Breast epithelium (tissue), 4 donors: ENCODE results near the gene GLYR1. TPM values are rescaled to one million over a fixed set of nuclear protein-coding genes. Genes with fewer than 3 reads are reported as not detected.

Experiments used
- DNase-seq, 2 donors: peaks; one replicate each; pipeline ENCODE4 v3.0.0-alpha.2; 2019; ENCODE audit warnings: low spot score in 2 of 2
- H3K27ac ChIP-seq, 2 donors: fragments of 200-600 bp; sonication (generic) in 1 of 2; one replicate each; pipeline ENCODE4 v1.5.1; 2016 to 2019; ENCODE audit warnings: mild to moderate bottlenecking in 1 of 2
- H3K27me3 ChIP-seq, 2 donors: fragments of 200-600 bp; sonication (generic) in 1 of 2; one replicate each; pipeline versions ENCODE4 v1.5.1 to v1.6.0; 2017 to 2019; ENCODE audit warnings: control low read depth in 1 of 2, mild to moderate bottlenecking in 1 of 2
- H3K36me3 ChIP-seq: fragments of 200-600 bp; one replicate; pipeline ENCODE4 v1.5.1; 2019
- H3K4me1 ChIP-seq, 2 donors: fragments of 200-600 bp; sonication (generic); one replicate each; pipeline ENCODE4 v1.5.1; 2016 to 2019; ENCODE audit warnings: control low read depth in 1 of 2
- H3K4me3 ChIP-seq, 3 donors: fragments of 200-600 bp; sonication (generic); 1 replicate in 2 of 3; 2 replicates in 1 of 3; pipeline ENCODE4 v1.5.1; 2016 to 2019; ENCODE audit warnings: mild to moderate bottlenecking in 3 of 3, moderate library complexity in 2 of 3
- H3K9me3 ChIP-seq, 2 donors: fragments of 200-600 bp; sonication (generic) in 1 of 2; one replicate each; pipeline ENCODE4 v1.5.1; 2016 to 2019; ENCODE audit warnings: control low read depth in 1 of 2
- CTCF ChIP-seq, 3 donors: fragments of 450-650 bp; IDR thresholded peaks; one replicate each; pipeline ENCODE4 v1.5.1; 2016 to 2017; ENCODE audit warnings: antibody characterized with exemption in 3 of 3, mild to moderate bottlenecking in 3 of 3, moderate library complexity in 3 of 3
- POLR2A ChIP-seq: fragments of 450-650 bp; IDR thresholded peaks from one replicate; pipeline ENCODE4 v1.6.1; 2016; ENCODE audit warnings: antibody characterized with exemption, mild to moderate bottlenecking, moderate library complexity
- POLR2AphosphoS5 ChIP-seq, 3 donors: sonication (generic); formaldehyde crosslinking; IDR thresholded peaks; one replicate each; pipeline ENCODE4 v1.6.1; 2017; ENCODE audit warnings: antibody characterized with exemption in 3 of 3
- intact Hi-C: fragments of 100-400 bp; cut with DNase I; formaldehyde crosslinking; loops from one replicate; pipeline ENCODE4 v1.15.1; 2023; ENCODE audit warnings: low total_unique reads
- total RNA-seq, 3 donors: library from RNA; depleted of rRNA; stranded (reverse); fragments of >200 nt; gene quantifications; one replicate each; pipeline ENCODE4 v1.1.0, GENCODE V29; 2016

GLYR1 gene
- total RNA-seq, 3 donors from 2014 or later = 57.2 to 79.0 (median 58.1) TPM

GRCh38 chr16:4888428-4889135 lies 41.5 kb upstream of the GLYR1 start:
- TF ChIP-seq CTCF (IDR thresholded peaks at IDR 0.05) (no peak), POLR2A (no peak), POLR2AphosphoS5 (IDR thresholded peaks at IDR 0.05) (no peak)

GRCh38 chr16:4886151-4886550 lies 39.1 kb upstream of the GLYR1 start:
- Histone ChIP-seq H3K4me1 (peaks cover 0 to 5% of the 10 kb centered on the region in 2 donors), H3K27me3 (no peaks in the 10 kb centered on the region), H3K27ac (no peak overlapping the region), H3K4me3 (no peak overlapping the region), H3K36me3 (peaks cover 30% of the 10 kb centered on the region), H3K9me3 (no peaks in the 10 kb centered on the region)
- TF ChIP-seq CTCF (IDR thresholded peaks at IDR 0.05) (no peak), POLR2AphosphoS5 (IDR thresholded peaks at IDR 0.05) (no peak)
- intact Hi-C loops = no loop called here
- no peak for DNase-seq

More at GRCh38 chr16:4888428-4889135, 41.5 kb upstream of the GLYR1 start:
- intact Hi-C loops = no loop called here
- no peak overlapping the region for H3K4me3 ChIP-seq
- no peaks in the 10 kb centered on the region for H3K4me1 ChIP-seq
- no peak overlapping the region for H3K27ac ChIP-seq
- no peak for DNase-seq
- no peaks in the 10 kb centered on the region for H3K9me3 ChIP-seq
- H3K36me3 ChIP-seq = peaks cover 28% of the 10 kb centered on the region
- H3K27me3 ChIP-seq = no peaks in the 10 kb centered on the region

- H3K4me3 ChIP-seq = no peak overlapping the region
- intact Hi-C loops = no loop called here
- no peaks in the 10 kb centered on the region for H3K9me3 ChIP-seq
- TF ChIP-seq POLR2A = no peak
- TF ChIP-seq CTCF (IDR thresholded peaks at IDR 0.05) = no peak
- no peak for TF ChIP-seq POLR2AphosphoS5 (IDR thresholded peaks at IDR 0.05)
- DNase-seq = no peak
- H3K27me3 ChIP-seq = no peaks in the 10 kb centered on the region
- peaks cover 36% of the 10 kb centered on the region for H3K36me3 ChIP-seq
- peaks cover 0 to 5% of the 10 kb centered on the region in 2 donors for H3K4me1 ChIP-seq
- H3K27ac ChIP-seq = no peak overlapping the region
Observed at GRCh38 chr16:4884972-4885874, 38.1 kb upstream of the GLYR1 start.

GRCh38 chr16:4884209-4884608 lies 37.1 kb upstream of the GLYR1 start:
- Histone ChIP-seq H3K27me3 (no peaks in the 10 kb centered on the region), H3K9me3 (no peaks in the 10 kb centered on the region), H3K4me3 (no peak overlapping the region), H3K36me3 (peaks cover 36% of the 10 kb centered on the region), H3K4me1 (peaks cover 0 to 5% of the 10 kb centered on the region in 2 donors), H3K27ac (no peak overlapping the region)
- intact Hi-C loops = no loop called here
- no peak for DNase-seq
- TF ChIP-seq POLR2AphosphoS5 (IDR thresholded peaks at IDR 0.05) (no peak), POLR2A (no peak), CTCF (IDR thresholded peaks at IDR 0.05) (no peak)

GRCh38 chr16:4883501-4883900 lies 36.4 kb upstream of the GLYR1 start:
- no peaks in the 10 kb centered on the region for H3K9me3 ChIP-seq
- peaks cover 36% of the 10 kb centered on the region for H3K36me3 ChIP-seq
- intact Hi-C loops = no loop called here
- H3K27me3 ChIP-seq = no peaks in the 10 kb centered on the region
- H3K27ac ChIP-seq = no peak overlapping the region
- TF ChIP-seq CTCF (IDR thresholded peaks at IDR 0.05) (no peak), POLR2AphosphoS5 (IDR thresholded peaks at IDR 0.05) (no peak), POLR2A (no peak)
- H3K4me3 ChIP-seq = no peak overlapping the region
- H3K4me1 ChIP-seq = peaks cover 0 to 5% of the 10 kb centered on the region in 2 donors
- DNase-seq = no peak
